IPS DF 4.7 (cell line): Measurements from ENCODE around the gene CYGB.
"Not testable (repeated sequence)": the region's sequence is repeated elsewhere in the genome, so short reads cannot be mapped to it uniquely, and the experiment has no call there.

Experiments
- DNase-seq: peaks from one replicate; pipeline ENCODE4 v3.0.0-alpha.2; 2013; ENCODE audit warnings: low spot score; ENCODE audit errors: extremely low read depth

The CYGB gene

GRCh38 chr17:76567634-76568432, 30.3 kb upstream of the CYGB start:
- no peak for DNase-seq

- DNase-seq: no peak
Measured at GRCh38 chr17:76566988-76567431, 29.5 kb upstream of the CYGB start.

- no peak for DNase-seq
Measured at GRCh38 chr17:76566613-76566943, 29.1 kb upstream of the CYGB start.

DNA sequence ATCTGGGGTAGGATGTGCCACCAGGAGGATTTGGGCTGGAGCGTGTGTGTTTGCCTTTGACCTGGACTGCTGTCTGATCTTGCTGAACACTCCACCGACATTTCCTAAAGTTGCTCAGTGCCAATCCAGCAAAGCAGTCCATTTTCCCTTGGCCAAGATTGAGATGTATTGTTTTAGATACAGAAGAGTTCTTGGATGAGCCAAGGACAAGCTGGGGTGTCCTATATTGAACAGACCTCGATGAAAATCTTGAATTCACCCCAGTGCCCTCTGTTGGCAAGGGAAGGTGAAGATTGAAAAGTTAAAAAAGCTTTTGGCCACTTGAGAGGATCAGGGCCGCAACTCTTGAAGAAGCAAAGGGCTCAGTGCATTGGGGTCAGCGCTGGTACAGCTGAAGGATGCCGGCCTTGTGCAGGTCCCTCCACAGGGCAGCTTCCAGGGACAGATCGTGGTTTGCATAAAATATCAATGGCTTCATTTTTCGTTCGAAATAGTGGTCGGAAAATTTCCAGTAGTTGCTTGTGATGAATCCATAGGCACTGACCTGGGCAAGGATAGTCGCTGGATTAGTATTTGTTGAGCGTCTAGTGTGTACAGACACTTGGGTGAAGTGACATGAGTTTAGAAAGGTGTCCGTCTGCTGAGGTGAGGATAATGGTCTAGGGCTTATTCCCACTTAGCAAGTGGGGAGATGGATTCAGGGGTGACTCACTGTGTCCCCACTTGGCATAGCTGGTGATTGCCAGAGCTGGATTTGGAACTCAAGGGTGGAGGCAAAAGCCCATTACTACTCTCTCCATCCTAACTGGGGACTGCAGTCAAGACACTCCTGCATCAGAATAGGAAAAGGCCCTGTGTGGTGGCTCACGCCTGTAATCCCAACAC, 28.5 kb upstream of the CYGB start:
- DNase-seq: no peak

GRCh38 chr17:76564991-76565727, 27.6 kb upstream of the CYGB start:
- not testable (repeated sequence) for DNase-seq

GRCh38 chr17:76563359-76563758, 25.9 kb upstream of the CYGB start:
- not testable (repeated sequence) for DNase-seq

DNA sequence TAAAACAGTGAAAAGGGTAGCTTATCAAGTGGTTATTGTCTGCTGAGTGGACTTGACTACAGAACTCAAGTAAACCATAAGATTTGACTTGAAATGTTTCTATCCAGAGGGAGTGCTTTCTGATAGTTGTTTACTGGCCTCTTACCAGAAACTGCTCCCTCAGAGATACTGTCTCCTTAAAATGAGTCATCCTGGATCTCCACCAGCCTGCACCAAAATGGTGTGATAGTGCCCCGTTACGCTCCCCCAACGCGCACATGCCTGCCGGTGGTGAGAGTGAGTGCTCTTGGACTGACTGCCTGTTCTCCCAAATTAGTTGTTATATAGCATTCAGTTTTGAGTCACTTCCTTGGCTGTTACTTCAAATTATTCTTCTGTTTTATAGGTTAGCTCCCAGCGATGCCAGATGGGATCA, 25.2 kb upstream of the CYGB start:
- DNase-seq: no peak

GRCh38 chr17:76561799-76562268, 24.3 kb upstream of the CYGB start:
- DNase-seq: no peak

- DNase-seq: no peak
Measured at GRCh38 chr17:76561332-76561731, 23.8 kb upstream of the CYGB start.

- no peak for DNase-seq
Measured at GRCh38 chr17:76560877-76561221, 23.3 kb upstream of the CYGB start.

DNA sequence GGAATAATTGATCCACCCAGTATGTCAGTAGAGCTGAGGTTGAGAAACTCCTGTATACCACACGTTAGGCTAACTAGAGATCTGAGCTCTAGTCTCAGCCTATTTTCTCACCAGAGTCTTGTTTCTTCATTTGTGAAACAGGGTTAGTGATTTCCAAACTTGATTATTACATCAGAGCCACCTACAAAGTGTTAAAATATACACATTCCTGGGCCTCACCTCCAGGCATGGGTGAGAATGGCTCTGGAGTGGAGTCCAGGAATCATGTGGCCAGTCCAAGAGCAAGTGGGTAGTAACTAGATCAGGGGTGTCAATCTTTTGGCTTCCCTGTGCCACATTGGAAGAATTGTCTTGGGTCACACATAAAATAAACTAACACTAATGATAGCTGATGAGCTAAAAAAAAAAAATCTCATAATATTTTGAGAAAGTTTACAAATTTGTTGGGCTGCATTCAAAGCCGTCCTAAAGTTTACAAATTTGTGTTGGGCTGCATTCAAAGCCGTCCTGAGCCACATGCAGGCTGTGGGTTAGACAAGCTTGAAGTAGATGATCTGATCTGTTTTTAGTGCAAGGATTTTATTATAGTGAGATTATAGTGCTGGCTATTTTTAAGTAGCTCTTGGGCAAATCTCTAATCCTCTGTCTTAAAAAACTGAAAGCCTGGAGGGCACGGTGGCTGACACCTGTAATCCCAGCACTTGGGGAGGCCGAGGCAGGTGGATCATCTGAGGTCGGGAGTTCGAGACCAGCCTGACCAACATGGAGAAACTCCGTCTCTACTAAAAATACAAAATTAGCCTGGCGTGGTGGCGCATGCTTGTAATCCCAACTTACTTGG, 22.7 kb upstream of the CYGB start:
- no peak for DNase-seq

GRCh38 chr17:76559460-76559859, 22.0 kb upstream of the CYGB start:
- not testable (repeated sequence) for DNase-seq

DNA sequence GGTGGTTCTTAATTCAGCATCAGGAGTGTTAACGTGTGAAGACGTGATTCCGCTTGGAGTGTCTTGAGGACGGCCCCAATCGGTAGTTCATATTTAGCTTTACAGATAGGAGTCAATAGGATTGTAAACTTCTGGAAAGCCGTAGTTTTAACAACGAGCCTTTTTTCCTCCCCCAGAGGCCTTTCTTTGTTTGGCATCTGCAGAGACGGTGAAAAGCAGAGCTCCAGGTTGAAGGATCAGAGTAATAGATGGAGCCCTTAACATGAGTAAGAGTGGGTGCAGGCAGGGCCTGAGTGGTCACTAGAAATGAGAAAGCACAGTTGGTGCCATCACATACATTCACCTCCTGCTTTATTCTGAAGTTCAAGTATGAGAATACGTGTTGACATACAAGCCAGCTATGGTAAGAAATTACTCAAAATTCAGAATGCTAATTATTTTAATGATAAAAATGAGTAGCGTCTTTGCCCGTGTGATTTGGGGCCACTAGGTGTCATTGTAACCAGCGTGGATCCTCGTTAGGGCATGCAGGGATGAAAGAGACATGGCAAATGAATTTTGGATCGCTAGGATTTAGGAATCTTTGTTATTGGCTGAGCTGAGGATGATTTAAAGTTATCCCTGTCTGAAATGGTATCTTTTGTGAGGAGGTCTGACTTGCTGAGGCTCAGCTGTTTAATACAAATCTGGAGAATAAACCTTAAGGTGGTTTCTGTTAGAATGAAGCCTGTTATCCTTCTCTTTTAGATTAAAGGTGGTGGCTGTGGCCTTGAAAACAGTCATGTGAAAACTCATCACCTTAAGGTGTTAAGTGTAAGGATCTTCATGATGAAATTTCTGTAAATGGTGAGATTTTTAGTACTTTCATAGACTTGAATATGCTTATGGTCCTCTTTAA, 20.9 kb upstream of the CYGB start:
- no peak for DNase-seq

DNA sequence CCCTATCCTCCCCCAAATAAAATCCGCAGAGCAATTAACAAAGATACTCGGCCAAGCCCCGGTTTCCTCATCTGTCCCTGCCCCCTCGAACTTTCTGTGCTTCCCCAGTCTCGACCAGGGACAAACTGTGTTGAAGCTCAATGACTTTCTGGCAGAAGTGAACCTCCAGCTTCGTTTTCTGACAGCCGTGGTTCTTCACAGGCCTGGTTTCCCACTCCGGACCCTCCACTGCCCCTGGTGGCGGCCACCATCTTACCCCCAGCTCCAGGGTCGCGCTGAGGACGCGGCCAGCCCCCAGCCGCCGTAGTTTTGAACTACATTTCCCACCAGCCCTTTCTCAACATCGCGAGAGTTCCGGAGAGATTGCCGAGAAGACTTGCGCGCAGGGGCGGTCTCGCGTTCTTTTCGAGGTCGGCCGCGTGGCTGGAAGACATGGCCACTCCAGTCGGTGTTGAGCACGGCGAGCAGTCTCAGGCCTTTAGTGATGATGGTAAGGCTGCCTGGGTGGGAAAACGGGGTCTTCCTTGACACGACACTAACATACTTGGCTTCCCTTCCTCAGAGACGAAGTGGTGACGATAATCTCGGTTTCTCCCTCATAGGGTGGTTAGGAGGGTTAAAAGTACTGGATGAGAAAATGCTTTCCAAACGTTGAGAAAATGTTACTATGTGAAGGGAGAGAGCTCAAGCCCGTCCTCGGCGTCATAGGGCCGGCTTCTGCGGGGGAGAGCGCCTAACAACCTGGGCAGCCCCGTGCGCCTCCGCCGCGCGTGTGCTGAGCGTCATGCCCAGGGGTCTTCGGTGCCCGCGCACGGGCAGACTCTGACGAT, 20.1 kb upstream of the CYGB start:
- DNase-seq: peak; percentile 86

GRCh38 chr17:76556765-76557367, 19.4 kb upstream of the CYGB start:
- no peak for DNase-seq

DNA sequence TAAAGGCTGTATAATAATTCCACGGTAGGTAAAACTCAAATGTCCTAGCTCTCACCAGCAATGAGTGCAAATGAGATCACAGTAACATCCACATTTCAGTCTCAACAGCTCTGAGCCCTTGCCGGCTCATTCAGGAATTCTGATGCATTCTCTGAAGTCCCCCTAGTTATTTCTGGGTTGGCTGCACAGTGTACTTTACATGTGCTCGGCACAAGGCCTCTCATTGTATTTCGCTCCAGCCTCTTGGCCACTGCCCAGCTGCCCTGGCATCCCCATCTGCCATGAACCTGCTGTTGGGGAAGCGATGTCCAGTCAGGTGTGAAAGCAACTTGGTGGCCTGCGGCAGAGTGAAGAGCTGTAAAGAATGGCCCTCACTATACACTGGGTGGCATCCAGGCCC, 16.6 kb upstream of the CYGB start:
- no peak for DNase-seq

DNA sequence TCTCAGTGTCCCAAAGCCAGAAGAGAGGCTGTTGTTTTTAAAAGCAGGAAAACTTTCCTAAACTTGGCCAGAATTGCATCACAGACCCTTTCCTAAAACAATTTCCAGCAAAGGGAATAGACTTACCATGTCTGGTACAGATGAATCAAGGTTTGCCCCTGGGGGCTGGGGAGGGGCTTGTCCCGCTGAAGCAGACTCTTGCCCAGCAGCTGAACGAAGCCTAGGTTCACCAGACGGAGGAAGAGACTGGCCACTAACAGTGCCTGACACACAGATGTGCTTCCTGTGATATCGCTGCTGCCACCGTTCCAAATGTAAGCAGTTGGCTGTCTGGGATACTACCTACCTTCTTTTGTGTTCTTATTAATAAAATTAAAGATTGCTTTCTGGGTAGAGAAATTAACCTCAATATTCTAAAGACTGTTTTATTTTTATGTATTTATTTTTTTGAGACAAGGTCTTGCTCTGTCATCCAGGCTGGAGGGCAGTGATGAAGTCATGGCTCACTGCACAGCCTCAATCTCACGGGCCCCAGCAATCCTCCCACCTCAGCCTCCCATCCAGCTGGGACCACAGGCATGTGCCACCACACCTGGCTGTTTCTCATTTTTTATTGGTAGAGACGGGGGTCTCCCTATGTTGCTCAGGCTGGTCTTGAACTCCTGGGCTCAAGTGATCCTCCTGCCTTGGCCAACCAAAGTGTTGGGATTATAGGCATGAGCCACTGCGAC, 15.8 kb upstream of the CYGB start:
- DNase-seq: no peak

DNA sequence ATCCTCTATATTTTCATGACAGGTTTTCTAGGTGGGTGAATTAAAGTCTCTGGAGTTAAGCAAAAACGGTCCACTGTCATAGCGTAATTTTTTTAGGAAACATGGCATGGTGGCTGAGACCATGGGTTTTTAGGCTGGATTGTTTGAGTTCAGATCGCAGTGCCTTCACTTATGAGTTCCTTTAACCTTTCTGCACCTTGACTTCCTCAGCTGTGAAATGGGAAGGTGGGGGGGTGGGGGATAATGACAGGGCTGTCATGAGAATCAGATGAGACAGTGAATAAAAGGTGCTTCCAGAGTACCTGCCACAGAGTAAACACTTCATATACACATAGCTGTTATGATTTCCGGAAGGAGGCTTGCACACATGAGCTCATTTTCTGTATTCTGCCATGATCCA, 14.2 kb upstream of the CYGB start:
- no peak for DNase-seq
